ENCODE measurements around the gene ZNF268. TPM values are rescaled to one million over a fixed set of nuclear protein-coding genes. Genes with fewer than 3 reads are reported as not detected.

The ZNF268 gene
- total RNA-seq (2021; ENCODE audit: unreplicated experiment), result 22.4 TPM
- polyA plus RNA-seq (2012; ENCODE audit: insufficient read length), result 14.6 TPM
- percentile 68 among the genes with signal in this experiment for Bru-seq, nascent RNA
- percentile 83 among the genes with signal in this experiment for BruChase-seq, experiment 1, labeled RNA remaining after a 2-hour chase
- BruChase-seq, experiment 2, labeled RNA remaining after a 6-hour chase, result percentile 79 among the genes with signal in this experiment
- long read RNA-seq, full-length matches to known transcripts, result 28 of 38 reads
- long read RNA-seq, partial matches to known transcripts, result 3 of 38 reads
- long read RNA-seq, other reads (novel, unspliced or antisense), result 7 of 38 reads

GRCh38 chr12:133181238-133181959 is at the start of gene ZNF268:
TSS of gene ZNF268 (plus strand) at chr12:133181495. CDS start at chr12:133181998, 503 bp downstream.
- peaks cover 52% of the 10 kb centered on the region for H3K9me3 ChIP-seq (ENCODE audit: control insufficient read depth, insufficient read depth, low read depth, low read length)
- intact Hi-C loops (cut with micrococcal nuclease; ENCODE audit: unreplicated experiment) (no loop called here), in situ Hi-C loops (cut with HindIII; ENCODE audit: low pct_unique_long_range_greater_than_20kb, low sequenced_read_pairs) (no loop called here)
- H3K36me3 ChIP-seq (ENCODE audit: control insufficient read depth, insufficient read depth, low read length), result no peaks in the 10 kb centered on the region
- ChIA-PET CTCF (no interaction called here), POLR2A (interaction anchor here (0.6 kb wide), 1 partner anchor 138 kb away, joined by 3 read pairs; no protein-coding TSS in a partner anchor)
- H3K4me3 ChIP-seq (ENCODE audit: low read depth in 2 of 2, low read length in 2 of 2), result peak within 1 kb of the TSS; percentile 76 to 92
- ATAC-seq, result peak; percentile 97
- TF ChIP-seq SIN3A (IDR thresholded peaks at IDR 0.05; ENCODE audit: borderline replicate concordance, insufficient read depth, low read depth, low read length), result peak; percentile 75; the same call in 1 of the 2 replicates
- peak; percentile 92 for TF ChIP-seq CTCF (IDR thresholded peaks at IDR 0.05)
- TF ChIP-seq POLR2AphosphoS5 (IDR thresholded peaks at IDR 0.05; ENCODE audit: low read depth, low read length), result peak; percentile 89
- TF ChIP-seq REST (IDR thresholded peaks at IDR 0.05; ENCODE audit: insufficient read depth in 1 of 2, low read depth in 2 of 2, low read length in 1 of 2), result no peak
- TF ChIP-seq TCF7L2 (IDR thresholded peaks at IDR 0.05; ENCODE audit: low read depth, low read length), result no peak
- BruUV-seq (replicated peaks), result no TSS peak
- peak; percentile 72 for DNase-seq (ENCODE audit: low read depth, low spot score)
- no peaks in the 10 kb centered on the region for H3K4me1 ChIP-seq (ENCODE audit: control insufficient read depth, insufficient read depth, low read length)
- peak within 1 kb of the TSS; percentile 86 for H3K27ac ChIP-seq (ENCODE audit: low read length)
- H3K27me3 ChIP-seq (ENCODE audit: control insufficient read depth, insufficient read depth, low read length), result no peaks in the 10 kb centered on the region

- TF ChIP-seq REST (IDR thresholded peaks at IDR 0.05; ENCODE audit: insufficient read depth in 1 of 2, low read depth in 2 of 2, low read length in 1 of 2) (no peak), POLR2AphosphoS5 (IDR thresholded peaks at IDR 0.05; ENCODE audit: low read depth, low read length) (no peak), SIN3A (IDR thresholded peaks at IDR 0.05; ENCODE audit: borderline replicate concordance, insufficient read depth, low read depth, low read length) (no peak), CTCF (IDR thresholded peaks at IDR 0.05) (no peak), TCF7L2 (IDR thresholded peaks at IDR 0.05; ENCODE audit: low read depth, low read length) (no peak)
- no peak overlapping the region for H3K27ac ChIP-seq (ENCODE audit: low read length)
- peaks cover 6% of the 10 kb centered on the region; the same call in 1 of the 2 replicates for H3K4me1 ChIP-seq (ENCODE audit: control insufficient read depth, insufficient read depth, low read length)
- H3K4me3 ChIP-seq (ENCODE audit: low read depth in 2 of 2, low read length in 2 of 2), result no peak overlapping the region
- in situ Hi-C loops (cut with HindIII; ENCODE audit: low pct_unique_long_range_greater_than_20kb, low sequenced_read_pairs), result no loop called here
- no TSS peak for BruUV-seq (replicated peaks)
- intact Hi-C loops (cut with micrococcal nuclease; ENCODE audit: unreplicated experiment), result no loop called here
- ATAC-seq (no peak), DNase-seq (ENCODE audit: low read depth, low spot score) (no peak)
- H3K36me3 ChIP-seq (ENCODE audit: control insufficient read depth, insufficient read depth, low read length), result no peaks in the 10 kb centered on the region; the same call in 1 of the 2 replicates
- POLR2A ChIA-PET, result no interaction called here
- CTCF ChIA-PET, result no interaction called here
- H3K27me3 ChIP-seq (ENCODE audit: control insufficient read depth, insufficient read depth, low read length), result no peaks in the 10 kb centered on the region
- H3K9me3 ChIP-seq (ENCODE audit: control insufficient read depth, insufficient read depth, low read depth, low read length), result peaks cover 69% of the 10 kb centered on the region
Observed at GRCh38 chr12:133135747-133136146, 45.5 kb upstream of the ZNF268 start.
